ENCODE results near the gene LRIG1. TPM values are rescaled to one million over a fixed set of nuclear protein-coding genes. Genes with fewer than 3 reads are reported as not detected.

LRIG1 gene
- total and polyA plus RNA-seq, 7 donors, result 4.2 to 226 (median 150) TPM

DNA sequence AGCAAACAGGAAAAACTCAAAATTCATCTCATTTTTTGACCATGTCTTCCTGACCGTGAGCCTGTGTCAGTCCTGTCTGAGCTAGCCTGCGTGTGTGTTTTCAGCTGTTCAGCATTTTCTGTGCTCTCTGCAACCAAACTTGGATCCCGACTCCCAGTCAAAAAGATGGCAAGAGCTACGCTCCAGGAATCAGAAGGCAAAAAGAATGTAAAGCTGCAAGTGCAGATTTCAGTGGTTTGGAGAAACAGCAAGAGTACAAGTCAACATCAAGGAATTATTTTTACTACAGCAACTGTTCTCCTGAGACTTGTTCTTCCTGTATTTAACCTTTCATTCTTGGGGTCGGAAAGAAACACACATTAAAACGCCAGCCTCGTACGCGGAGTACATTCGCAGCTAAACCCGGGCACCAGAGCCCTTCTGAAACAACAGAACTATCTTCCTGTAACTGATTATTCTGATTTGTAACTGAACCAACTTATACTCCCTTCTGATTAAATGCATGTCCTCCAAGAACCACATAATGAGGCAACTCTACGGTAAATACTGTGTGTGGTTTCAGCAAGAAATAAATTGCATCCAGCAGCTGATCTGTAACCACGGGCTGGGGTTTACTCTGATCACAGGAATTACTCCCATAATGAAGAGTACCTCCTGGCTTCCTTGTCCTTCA, 107.4 kb downstream of the LRIG1 start:
- Histone ChIP-seq H3K27me3 (no peaks in the 10 kb centered on the region), H3K4me3 (no peak overlapping the region), H3K27ac (peak overlapping the region; percentile 9 to 95 (median 86)), H3K36me3 (peaks cover 17 to 81% (median 38%) of the 10 kb centered on the region in 4 donors), H3K4me1 (peaks cover 0 to 64% (median 63%) of the 10 kb centered on the region in 4 donors), H3K9me3 (no peaks in the 10 kb centered on the region)
- DNase-seq, result peak; percentile 44
- TF ChIP-seq EP300 (IDR thresholded peaks at IDR 0.05), result no peak
- TF ChIP-seq, protein P1, sequence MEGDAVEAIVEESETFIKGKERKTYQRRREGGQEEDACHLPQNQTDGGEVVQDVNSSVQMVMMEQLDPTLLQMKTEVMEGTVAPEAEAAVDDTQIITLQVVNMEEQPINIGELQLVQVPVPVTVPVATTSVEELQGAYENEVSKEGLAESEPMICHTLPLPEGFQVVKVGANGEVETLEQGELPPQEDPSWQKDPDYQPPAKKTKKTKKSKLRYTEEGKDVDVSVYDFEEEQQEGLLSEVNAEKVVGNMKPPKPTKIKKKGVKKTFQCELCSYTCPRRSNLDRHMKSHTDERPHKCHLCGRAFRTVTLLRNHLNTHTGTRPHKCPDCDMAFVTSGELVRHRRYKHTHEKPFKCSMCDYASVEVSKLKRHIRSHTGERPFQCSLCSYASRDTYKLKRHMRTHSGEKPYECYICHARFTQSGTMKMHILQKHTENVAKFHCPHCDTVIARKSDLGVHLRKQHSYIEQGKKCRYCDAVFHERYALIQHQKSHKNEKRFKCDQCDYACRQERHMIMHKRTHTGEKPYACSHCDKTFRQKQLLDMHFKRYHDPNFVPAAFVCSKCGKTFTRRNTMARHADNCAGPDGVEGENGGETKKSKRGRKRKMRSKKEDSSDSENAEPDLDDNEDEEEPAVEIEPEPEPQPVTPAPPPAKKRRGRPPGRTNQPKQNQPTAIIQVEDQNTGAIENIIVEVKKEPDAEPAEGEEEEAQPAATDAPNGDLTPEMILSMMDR (IDR thresholded peaks at IDR 0.05), result no peak
- TF ChIP-seq POLR2AphosphoS5 (IDR thresholded peaks at IDR 0.05), result no peak
- no peak for TF ChIP-seq POLR2A (IDR thresholded peaks at IDR 0.05)
- WGBS, 2 donors, result 51 to 84% methylated on average over 13 of the region's 13 CpGs
- intact Hi-C loops (cut with DNase I), result no loop called here

DNA sequence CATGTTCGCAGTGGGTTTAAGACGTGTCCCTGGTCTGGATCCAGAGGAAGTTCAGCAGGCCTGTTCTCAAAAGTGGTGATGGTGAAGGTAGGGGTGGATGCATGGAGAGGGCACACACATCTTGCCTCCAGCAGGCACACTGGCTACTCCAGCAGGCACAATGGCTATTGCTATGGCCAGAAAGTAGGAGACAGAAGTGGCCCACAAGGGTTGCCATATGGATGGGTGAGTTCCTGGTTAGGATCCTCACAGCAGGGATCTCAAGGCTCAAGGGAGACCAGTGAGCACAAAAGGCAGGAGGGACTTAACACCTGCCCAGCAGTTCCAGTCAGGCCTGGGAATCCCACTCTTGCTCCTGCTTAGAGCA, 107.9 kb downstream of the LRIG1 start:
- Histone ChIP-seq H3K9me3 (no peaks in the 10 kb centered on the region), H3K36me3 (peaks cover 17 to 75% (median 33%) of the 10 kb centered on the region in 4 donors), H3K4me3 (no peak overlapping the region), H3K27me3 (no peaks in the 10 kb centered on the region), H3K27ac (peak overlapping the region; percentile 9 to 95 (median 86)), H3K4me1 (peaks cover 0 to 58% (median 57%) of the 10 kb centered on the region in 4 donors)
- intact Hi-C loops (cut with DNase I), result no loop called here
- peak; percentile 48 for DNase-seq
- TF ChIP-seq EP300 (IDR thresholded peaks at IDR 0.05) (no peak), POLR2A (IDR thresholded peaks at IDR 0.05) (no peak), POLR2AphosphoS5 (IDR thresholded peaks at IDR 0.05) (no peak)
- TF ChIP-seq, protein P1 (IDR thresholded peaks at IDR 0.05), result no peak
- WGBS, 2 donors, result 92 to 94% methylated on average over 2 of the region's 2 CpGs

DNA sequence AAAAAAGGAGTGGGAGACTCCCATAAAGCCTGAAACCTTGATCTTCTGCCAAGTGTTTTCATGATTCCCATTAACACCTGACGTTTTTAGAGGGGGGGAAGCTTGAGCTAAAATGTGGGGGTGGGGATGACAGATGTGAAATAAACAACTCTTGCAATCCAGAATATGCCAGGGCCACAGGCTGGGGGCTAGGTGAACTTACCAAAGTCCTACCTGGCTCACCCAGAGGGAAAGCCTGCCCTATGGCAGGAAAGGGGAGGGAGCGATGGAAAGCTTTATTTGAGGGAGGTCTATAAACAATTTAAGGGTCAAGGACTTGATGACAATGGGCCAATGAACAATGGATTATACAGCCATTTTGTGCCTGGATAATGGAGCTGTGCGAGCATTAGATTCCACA, 108.3 kb downstream of the LRIG1 start:
- intact Hi-C loops (cut with DNase I), result no loop called here
- peaks cover 17 to 73% (median 32%) of the 10 kb centered on the region in 4 donors for H3K36me3 ChIP-seq
- H3K9me3 ChIP-seq, result no peaks in the 10 kb centered on the region
- H3K4me1 ChIP-seq, result peaks cover 0 to 54% (median 53%) of the 10 kb centered on the region in 4 donors
- peak; percentile 43 for DNase-seq
- 76 to 83% methylated on average over 3 of the region's 3 CpGs for WGBS, 2 donors
- peak overlapping the region; percentile 9 to 95 (median 86) for H3K27ac ChIP-seq
- TF ChIP-seq POLR2AphosphoS5 (IDR thresholded peaks at IDR 0.05), result no peak
- TF ChIP-seq EP300 (IDR thresholded peaks at IDR 0.05), result no peak
- TF ChIP-seq, protein P1 (IDR thresholded peaks at IDR 0.05), result no peak
- no peak for TF ChIP-seq POLR2A (IDR thresholded peaks at IDR 0.05)
- H3K27me3 ChIP-seq, result no peaks in the 10 kb centered on the region
- H3K4me3 ChIP-seq, result no peak overlapping the region

DNA sequence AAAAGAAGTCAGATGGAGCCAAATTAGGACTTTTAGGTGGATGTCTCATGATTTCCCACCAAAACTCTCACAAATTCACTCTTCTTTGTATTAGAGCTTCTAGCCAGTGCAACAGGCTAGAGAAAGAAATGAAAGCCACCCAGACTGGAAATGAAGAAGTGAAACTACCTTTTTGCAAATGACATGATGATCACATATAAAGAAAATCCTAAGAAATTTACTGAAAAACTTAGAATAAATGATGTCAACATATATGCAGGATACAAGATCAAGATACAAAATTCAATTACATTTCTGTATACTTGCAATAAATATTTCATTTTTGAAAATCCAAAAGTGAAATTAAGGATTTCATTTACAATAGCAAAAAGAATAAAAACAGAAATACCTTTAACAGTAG, 110.8 kb downstream of the LRIG1 start:
- H3K36me3 ChIP-seq, result peaks cover 15 to 69% (median 31%) of the 10 kb centered on the region in 4 donors
- no peaks in the 10 kb centered on the region for H3K9me3 ChIP-seq
- H3K4me3 ChIP-seq, result no peak overlapping the region
- no peak for DNase-seq
- TF ChIP-seq POLR2A (IDR thresholded peaks at IDR 0.05) (no peak), POLR2AphosphoS5 (IDR thresholded peaks at IDR 0.05) (no peak), EP300 (IDR thresholded peaks at IDR 0.05) (no peak)
- TF ChIP-seq, protein P1 (IDR thresholded peaks at IDR 0.05), result no peak
- no peak overlapping the region for H3K27ac ChIP-seq
- intact Hi-C loops (cut with DNase I), result no loop called here
- peaks cover 0 to 38% (median 30%) of the 10 kb centered on the region in 4 donors for H3K4me1 ChIP-seq
- no peaks in the 10 kb centered on the region for H3K27me3 ChIP-seq

Data from sigmoid colon (tissue), 7 donors.